ENCODE data around the gene LRBA. TPM values are rescaled to one million over a fixed set of nuclear protein-coding genes. Genes with fewer than 3 reads are reported as not detected.
"Not testable (repeated sequence)": the region's sequence is repeated elsewhere in the genome, so short reads cannot be mapped to it uniquely, and the experiment has no call there.

The LRBA gene
- total RNA-seq, 1 experiment from 2014 or later, result 39.4 TPM

DNA sequence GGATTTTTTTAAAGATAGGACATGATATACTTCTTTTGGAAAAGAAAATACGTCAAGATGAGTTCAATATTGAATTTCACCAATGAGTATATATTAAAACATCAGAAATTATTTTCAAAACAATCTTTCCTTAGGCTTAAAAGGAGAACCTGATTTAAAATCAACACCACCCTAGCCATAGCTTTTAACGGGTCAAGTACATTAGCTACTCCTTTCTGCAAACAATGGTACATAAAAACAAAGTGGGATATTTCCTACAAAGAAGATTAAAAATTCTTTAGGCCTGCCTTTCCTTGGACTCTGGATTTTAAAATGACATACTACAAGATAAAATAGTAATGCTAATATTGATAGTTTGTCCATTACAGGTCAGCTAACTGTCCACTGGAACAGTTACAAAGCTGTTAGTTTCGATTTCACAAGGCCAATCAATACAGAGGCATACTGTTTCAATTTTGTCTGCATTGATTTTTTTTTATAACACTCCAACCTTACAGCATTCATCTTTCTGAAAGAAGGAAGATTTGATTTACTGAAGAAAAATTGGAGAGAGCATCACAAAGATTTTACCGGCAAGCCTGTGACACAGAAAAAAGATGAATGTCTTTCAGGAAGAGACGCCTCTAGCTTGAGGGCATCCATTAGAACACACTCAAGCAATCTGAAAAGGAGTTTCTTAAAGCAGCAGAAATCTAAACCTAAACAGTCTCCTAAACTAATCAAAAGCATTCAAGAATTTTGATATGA is 335.9 kb downstream of the LRBA start:
- DNase-seq (ENCODE audit: low read depth), result no peak

DNA sequence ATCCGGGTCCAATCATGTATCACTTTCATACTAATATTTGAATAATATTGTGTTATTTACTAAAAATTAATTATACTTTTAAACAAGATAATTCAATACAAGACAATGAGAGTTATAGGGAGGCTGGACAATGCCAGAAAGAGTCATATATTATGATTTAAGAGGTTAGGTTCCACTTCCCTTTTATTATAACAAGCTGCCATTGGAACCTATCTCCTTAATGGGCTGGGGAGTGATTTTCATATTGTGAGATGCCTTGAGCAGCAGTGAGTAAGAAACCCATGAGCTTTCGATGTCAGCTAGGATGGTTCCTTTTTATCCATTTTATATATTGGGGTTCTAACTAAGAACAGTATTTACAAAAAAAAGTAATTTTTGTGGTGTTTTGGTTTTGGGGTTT is 341.3 kb downstream of the LRBA start:
- DNase-seq (ENCODE audit: low read depth), result no peak

DNA sequence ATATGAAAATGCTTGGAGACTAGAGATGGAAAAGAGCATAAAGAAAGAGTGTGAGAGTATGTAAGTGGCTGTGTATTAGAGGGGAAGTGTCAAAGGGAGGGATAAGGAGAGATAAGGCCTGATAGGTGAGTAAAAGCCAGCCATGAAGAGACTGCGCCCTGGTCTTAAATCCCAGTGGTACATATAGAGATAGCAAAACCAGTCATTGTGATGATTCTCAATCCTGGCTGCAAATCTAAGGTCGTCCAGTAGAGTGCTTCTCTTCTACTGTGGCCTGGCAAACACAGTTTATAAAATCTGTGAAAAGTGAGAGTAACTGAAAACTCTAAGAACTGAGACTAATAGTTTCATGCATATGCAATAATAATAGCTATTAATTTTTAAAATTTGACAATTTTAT is 346.3 kb downstream of the LRBA start:
- DNase-seq (ENCODE audit: low read depth), result no peak

DNA sequence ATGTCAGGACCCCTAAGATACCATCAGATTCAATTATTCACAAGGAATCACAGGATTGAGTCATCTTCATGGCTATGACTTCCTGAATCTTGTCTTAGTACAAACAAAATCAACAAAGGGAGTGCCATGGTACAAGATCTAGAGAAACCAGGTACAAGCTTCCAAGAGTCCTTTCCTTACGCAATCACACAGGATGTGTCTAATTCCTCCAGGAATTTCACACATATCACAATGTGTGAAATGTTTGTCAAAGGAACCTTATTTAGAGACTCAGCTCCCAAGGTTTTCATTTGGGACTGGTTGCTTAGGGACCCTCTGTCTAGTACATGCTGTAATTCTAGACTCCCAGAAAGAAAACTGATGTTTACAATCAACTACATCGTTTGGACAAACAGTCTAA is 350.1 kb downstream of the LRBA start:
- DNase-seq (ENCODE audit: low read depth), result peak; percentile 58

DNA sequence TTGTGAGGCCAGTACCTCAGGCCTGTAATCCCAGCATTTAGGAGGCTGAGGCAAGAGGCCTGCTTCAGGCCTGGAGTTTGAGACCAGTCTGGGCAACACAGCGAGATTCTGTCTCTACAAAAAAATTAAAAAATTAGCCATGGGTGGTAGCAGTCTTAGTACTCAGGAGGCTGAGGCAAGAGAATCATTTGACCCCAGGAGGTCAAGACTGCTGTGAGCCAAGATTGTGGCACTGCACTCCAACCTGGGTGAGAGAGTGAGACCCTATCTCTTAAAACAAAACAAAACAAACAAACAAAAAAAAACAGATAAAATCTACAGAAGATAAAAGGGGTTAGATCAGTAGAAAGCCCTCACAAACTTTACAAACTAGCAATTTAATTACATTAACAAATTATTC is 352.4 kb downstream of the LRBA start:
- DNase-seq (ENCODE audit: low read depth), result no peak

DNA sequence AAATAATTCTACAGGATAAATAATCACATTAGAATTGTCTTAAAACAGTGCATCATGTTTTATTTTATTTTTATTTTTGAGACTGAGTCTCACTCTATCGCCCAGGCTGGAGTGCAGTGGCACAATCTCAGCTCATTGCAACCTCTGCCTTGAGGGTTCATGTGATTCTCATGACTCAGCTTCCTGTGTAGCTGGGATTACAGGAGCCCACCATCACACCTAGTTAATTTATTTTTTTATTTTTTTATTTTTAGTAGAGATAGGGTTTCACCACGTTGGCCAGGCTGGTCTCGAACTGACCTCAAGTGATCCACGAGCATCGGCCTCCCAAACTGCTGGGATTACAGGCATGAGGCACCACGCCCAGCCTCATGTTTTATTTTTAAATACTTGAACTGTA is 353.5 kb downstream of the LRBA start:
- DNase-seq (ENCODE audit: low read depth), result not testable (repeated sequence)

DNA sequence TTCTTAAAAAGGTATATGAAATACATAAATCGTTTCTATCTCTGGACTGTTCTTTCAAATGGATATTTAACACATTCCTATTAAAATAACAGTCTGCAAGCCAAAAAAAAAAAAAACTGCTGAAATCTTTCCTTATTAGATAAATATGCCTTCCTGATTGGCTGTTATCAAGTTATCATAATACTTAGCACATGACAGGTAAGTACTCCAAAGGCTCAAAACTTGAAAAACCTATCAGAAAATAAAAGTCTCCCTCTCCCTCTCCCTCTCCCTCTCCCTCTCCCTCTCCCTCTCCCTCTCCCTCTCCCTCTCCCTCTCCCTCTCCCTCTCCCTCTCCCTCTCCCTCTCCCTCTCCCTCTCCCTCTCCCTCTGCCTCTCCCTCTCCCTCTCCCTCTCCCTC is 356.8 kb downstream of the LRBA start:
- DNase-seq (ENCODE audit: low read depth), result not testable (repeated sequence)

DNA sequence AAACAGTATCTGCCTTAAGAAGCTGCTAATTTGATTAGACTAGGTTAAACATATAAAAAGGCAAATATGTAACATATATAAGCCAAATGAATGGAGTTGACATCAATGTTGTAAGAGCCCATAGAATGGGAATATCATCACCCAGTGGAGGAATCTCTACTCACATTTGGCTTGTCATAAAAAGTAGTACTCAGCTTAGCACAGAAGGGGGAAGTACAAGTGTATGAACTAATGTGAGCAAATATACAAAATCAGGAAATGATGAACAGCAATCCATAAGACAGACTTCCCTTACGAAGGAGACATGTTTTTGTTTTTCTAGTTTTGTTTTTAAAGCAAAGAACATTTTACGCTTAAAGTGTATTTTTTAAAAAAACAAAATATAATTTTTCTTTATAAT is 358.2 kb downstream of the LRBA start:
- DNase-seq (ENCODE audit: low read depth), result no peak

DNA sequence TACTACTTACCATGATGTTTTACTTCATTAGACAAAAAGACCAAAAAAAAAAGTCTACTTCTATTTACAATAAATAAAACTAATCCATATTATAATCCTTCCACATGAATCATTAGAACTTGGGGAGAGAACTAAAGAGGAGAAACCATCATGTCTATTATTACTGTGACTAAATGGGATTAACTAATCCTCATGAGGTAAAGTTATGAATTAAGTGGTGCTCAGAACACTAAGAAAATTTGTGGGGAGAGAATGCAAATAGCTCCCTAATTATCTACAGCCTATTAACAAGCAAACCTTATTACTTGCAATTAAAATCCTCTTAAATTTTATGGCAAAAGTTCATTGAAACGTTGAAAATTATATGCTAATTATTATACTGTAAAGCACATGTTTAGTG is 364.3 kb downstream of the LRBA start:
- no peak for DNase-seq (ENCODE audit: low read depth)

DNA sequence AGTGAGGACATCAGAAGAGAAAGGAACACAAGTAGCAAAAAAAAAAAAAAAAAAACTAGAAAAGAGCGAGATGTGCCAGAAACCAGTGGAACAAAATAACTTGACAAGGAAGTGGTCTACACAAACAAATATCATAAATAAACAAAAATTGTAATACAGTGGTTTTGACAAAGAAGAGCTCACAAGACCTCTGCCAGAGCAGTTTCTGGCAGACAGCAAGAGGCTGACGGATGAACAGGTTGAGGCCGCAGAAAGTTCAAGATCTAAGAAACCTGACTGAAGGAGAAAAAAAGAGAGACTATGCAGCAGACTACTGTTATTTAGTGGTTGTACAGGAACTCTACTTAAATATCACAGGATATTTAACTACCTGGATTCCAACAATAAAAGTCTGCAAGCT is 367.0 kb downstream of the LRBA start:
- no peak for DNase-seq (ENCODE audit: low read depth)

DNA sequence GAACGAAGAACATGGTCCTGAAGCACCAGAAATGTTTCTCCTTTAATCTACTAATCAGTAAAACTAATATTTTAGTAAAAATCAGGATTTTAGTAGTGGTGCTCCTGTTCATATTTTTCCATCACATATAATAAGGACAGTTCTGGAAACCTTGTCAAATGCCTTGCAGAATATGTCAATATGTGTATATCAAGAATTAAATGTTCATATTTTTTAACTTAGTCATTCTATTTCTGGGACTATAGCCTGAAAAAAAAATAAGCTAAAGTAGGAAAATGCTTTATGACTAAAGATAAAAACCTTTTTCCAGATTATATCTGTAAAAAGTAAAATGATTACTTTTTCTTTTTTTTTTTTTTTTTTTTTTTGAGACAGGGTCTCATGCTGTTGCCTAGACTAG is 368.1 kb downstream of the LRBA start:
- no peak for DNase-seq (ENCODE audit: low read depth)

DNA sequence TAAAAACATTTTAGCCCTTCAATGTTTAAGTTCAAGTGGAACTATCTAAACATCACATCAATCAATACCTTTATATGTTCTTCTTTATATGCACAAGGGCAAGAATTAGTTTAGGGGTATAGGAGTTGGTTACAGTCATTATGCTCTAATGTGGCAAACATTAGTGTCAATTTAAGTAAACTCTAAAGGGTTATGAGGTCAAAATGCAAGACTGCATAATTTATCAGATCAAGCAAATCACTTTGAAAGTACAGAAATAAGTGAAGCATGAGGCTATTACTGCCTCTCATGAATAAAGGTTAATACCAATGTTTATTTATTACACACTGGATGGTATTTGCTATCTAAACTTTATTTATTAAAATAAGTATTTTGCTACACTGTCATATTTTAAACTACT is 373.5 kb downstream of the LRBA start:
- no peak for DNase-seq (ENCODE audit: low read depth)

DNA sequence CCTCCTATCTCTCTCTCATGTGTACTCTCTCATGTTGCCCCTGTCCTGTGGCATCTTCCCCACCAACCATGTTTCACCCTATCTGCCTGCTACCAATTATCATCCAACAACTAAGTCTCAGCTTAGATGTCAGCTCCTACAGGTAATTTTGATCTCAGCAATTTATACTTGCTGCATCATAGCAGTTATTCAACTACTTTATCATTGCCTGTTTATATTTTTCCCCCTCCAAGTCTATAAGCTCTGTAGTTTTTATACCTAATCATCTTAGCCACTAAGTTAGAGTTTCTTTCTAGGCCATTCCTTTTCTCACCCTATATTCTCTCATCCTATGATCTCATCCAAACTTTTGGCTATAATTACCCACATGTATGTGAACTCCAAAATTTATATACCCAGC is 382.4 kb downstream of the LRBA start:
- DNase-seq (ENCODE audit: low read depth), result no peak

DNA sequence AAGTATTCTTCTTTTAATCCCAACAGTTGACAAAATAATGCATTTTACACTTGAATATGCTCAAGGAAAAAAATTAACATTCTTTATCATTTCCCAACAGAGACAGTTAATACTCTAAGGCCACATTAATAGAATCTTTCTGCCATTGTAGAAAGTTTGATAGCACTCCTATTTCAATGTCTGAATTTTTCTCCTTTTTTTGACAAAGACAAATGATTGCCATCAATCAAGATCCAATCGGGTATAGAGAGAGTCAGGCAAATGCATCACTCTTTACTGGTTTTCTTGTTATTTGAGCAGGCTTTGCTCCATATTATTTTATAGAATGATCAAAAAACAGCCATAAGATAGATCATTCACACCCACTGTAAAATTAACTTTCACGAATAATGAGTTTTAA is 387.0 kb downstream of the LRBA start:
- DNase-seq (ENCODE audit: low read depth), result no peak

DNA sequence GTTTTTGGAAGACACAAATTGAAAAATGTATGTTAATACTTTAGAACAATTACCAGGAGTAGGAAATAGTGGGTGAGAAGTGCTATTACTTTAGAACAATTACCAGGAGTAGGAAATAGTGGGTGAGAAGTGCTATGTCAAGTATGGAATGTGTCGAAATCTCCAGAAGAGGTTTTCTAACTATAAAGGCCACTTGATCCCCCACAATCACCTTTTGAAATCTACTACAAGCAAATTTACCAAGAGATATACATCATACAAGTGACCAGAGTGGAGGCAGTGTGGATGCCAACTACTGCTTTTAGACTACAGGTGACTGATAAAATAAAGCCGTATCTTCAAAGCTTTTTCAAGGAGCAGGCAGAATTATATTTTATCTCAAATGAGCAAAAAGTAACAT is 390.1 kb downstream of the LRBA start:
- no peak for DNase-seq (ENCODE audit: low read depth)

DNA sequence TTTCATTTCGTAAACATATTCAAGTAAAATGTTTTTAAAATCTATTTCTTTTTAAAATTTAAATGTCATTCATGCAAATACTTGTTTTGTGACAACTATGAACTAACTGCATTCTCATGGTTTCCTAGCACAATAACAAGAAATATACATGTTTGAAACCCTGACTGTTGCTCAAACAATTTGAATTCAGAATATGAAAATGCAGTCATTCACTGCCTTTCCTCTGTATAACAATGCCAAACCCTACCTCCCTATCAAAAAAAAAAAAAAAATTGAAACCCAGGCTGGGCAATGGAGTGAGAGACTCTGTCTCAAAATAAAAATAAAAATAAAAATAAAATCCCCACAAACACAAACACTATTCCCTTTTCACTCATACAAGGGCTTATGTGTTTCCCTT is 391.0 kb downstream of the LRBA start:
- DNase-seq (ENCODE audit: low read depth), result no peak

DNA sequence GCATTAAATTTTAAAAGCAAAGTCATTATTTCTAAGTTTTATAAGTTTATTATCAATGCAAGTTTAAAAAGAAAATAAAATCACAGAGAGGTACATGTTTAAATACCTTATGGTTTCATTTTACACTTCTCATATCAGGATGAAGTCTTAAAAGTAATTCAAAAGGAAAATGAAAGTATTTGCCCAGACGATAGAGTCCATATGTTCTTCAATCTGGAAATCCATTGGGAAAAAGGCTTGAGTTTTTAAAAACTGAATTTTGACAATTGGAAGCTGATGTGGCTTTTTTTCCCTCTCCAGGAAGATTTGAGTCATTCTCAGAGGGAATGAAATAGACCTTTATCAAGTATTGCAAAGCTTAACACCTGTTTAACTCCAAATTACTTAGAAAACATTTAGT is 396.0 kb downstream of the LRBA start:
- peak; percentile 19 for DNase-seq (ENCODE audit: low read depth)

DNA sequence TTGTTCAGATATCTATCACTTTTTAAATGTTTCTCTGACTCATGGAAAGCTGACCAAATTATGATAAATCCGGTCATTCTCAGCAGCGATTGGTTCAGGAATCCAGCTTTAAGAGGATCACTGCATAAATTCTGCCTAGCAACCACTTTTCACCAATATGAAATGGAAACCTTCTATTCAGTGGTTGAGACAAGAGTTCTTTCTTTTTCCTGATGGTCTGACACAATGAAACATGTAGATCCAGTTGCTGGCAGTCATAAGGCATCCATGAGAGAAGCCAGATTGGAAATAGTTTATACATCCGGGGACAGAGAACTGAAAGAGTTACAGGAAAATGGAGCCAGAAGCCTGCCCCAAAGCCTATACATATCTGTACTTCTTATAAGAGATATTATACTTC is 406.0 kb downstream of the LRBA start:
- peak; percentile 4 for DNase-seq (ENCODE audit: low read depth)

DNA sequence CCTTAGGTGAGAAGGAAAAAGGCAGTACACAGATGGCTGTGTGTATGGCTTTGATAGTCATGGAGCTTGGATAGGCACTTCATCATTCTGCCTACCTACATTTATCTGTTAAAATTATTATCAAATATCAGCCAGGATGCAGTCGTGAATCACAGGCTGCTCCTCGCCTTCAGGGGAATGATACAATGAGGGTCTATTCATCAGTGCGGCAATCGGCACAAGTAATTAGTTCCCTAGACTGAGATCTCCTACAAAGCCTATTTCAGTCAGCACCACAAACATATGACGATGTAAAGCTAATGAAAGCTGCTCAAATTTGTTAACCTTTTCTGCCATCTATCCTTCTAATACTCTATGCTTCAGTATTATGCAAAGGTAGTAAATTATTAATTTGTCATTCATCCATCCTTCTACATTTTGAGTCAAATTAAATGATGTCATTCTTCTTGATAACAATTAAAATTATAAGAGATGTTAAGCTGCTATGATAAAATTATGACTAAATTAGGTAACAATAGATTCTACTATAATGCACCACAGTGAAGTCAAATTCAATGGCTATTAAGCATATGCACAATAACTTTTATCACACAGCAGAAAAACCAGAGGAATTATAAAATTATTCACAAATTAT is 414.2 kb downstream of the LRBA start:
- DNase-seq (ENCODE audit: low read depth), result no peak

DNA sequence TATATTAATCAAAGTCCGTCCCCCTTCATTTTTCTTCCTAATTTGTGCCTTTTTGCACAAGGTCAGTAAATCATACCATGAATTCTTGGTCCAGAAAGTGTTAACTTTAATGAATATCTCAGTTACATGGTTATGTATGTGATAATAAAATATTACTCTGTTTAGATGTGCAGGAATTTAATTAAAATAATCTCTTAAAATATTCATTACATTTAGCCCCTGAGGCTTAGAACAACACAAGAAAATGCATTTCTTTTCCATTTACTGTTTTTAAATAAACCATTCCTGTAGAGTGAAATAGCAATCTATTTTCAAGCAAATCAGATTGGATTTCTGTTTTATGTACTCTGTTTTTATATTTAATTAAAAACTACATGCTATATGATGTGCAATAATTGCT is 415.5 kb downstream of the LRBA start:
- no peak for DNase-seq (ENCODE audit: low read depth)

DNA sequence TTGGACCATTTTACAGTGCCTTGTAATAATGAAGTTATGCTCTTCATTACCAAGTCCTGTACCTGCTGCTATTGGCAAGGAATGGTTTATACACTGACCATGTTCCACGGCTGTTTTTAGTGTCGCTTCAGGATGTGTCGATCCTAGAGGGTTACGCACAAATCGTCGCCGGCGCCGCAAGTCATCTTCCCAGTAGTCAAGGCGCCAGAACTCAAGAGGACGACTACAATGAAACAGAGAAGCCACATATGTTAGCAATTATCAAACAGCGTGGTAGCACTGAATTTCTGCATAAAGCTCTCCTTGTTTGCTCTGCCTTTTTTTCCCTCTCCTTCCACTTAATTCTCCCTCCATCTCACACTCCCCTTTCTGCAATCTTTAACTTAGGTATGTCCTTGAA is 416.2 kb downstream of the LRBA start:
- DNase-seq (ENCODE audit: low read depth), result no peak

DNA sequence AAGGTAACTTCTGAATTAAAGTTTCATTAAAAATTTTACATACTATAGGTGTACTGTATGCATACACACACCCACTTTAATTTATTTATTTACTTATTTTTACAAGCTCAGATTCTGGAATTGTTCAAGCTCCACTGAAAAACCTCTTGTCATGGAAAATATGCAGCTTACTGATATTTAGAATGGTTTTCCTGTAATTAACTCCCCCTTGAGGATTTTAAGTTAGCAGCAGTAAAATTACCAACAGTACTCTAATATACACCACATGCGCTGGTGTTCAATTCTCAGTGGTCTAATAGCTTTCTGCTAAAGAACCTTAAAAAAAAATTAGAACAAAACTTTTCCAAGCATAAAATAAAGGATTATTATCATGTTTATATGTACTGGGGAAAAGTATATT is 421.1 kb downstream of the LRBA start:
- DNase-seq (ENCODE audit: low read depth), result peak; percentile 27

DNA sequence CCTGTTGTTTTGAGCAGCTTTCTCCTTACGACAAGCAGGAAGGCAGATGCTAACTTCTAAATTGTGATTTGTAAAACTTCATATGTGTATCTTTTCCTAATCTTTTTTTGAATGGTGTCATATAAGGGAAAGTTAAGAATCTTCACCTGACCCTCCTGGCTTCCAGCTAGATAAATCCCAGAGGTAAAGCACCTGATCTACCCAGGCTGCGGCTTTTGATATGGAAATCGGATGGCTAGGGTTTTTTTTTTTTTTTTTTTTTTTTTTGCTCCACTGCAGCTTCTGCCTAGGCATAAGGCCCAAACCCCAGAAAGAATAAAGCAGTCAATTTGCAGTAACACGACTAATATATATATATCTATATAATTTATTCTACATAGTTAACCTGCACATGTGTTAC is 423.2 kb downstream of the LRBA start:
- no peak for DNase-seq (ENCODE audit: low read depth)

DNA sequence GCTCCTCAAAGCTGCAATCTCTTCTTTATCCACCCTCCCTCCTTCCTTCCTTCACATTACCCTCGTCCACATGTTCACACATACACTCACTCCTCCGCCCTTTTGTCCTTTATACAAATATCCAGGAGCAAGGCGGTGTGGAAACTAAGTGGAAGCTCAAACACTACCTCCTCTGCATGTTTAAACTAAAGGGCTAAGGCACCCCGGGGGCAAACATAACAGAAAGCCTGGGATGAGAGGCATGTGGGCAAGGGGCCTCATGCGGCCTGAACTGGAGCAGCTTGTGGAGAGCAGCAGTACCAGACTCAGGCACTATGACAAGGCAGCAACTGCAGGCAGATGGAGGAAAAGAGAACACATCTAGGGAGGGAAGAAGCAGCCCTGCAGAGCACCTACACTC is 423.7 kb downstream of the LRBA start:
- DNase-seq (ENCODE audit: low read depth), result no peak
